ENCODE measurements around the gene EXOSC10.

- no peak for TF ChIP-seq HNF4G (IDR thresholded peaks at IDR 0.05; ENCODE audit: borderline replicate concordance, low read depth, low read length)
- TF ChIP-seq HNF4G (CRISPR knock-in tag; IDR thresholded peaks at IDR 0.05; ENCODE audit: borderline replicate concordance, low read depth) = no peak
- no peak for TF ChIP-seq CTCF (CRISPR knock-in tag; IDR thresholded peaks at IDR 0.05)
- TF ChIP-seq CHD4 (IDR thresholded peaks at IDR 0.05; ENCODE audit: borderline replicate concordance, low read length) = no peak
- no peak for TF ChIP-seq TARDBP (CRISPR knock-in tag; IDR thresholded peaks at IDR 0.05)
- no peak for TF ChIP-seq RARG (CRISPR knock-in tag; IDR thresholded peaks at IDR 0.05; ENCODE audit: low read depth)
- no peak for TF ChIP-seq KDM5A (IDR thresholded peaks at IDR 0.05; ENCODE audit: borderline replicate concordance, low read length)
- TF ChIP-seq TEF (CRISPR knock-in tag; IDR thresholded peaks at IDR 0.05) = no peak
- TF ChIP-seq EP300 (IDR thresholded peaks at IDR 0.05; ENCODE audit: low read depth in 2 of 2, low read length in 2 of 2) = no peak
- TF ChIP-seq EP300 (CRISPR knock-in tag; IDR thresholded peaks at IDR 0.05; ENCODE audit: borderline replicate concordance) = no peak
- TF ChIP-seq MAFG (CRISPR knock-in tag; IDR thresholded peaks at IDR 0.05) = no peak
- no peak for TF ChIP-seq ZNF605 (CRISPR knock-in tag; IDR thresholded peaks at IDR 0.05)
- no peak for TF ChIP-seq SETDB1 (CRISPR knock-in tag; IDR thresholded peaks at IDR 0.05; ENCODE audit: borderline replicate concordance)
These were observed 30.7 kb upstream of the EXOSC10 start for GRCh38 chr1:11130406-11130805.

Measured in HepG2 (cell line).